Fibroblast of skin of back (primary cell): ENCODE measurements around the gene RAET1E.
"Not testable (repeated sequence)": the region's sequence is repeated elsewhere in the genome, so short reads cannot be mapped to it uniquely, and the experiment has no call there.

ENCODE experiments used
- DNase-seq: peaks from one replicate; pipeline ENCODE4 v3.0.0-alpha.2; 2013

Gene RAET1E

DNA sequence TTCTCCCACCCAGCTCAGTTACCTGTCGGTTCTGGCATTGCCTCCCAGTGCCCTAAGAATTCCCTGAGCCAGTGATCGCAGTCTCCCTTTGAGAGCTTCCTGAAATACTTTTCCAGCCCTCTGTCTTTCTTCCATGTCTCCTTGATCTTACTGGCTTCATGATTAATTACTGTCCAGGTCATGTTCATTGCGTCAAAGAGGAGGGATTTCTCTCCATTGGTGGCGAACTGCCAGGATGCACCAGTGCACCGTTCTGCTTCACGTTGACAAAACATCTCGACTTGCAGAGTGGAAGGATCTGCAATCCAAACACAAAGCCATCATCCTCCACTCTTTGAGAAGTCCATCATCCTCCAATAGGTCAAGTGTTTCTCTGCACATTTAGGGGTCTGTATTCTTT is 8.6 kb downstream of the RAET1E start:
- DNase-seq, result no peak

- DNase-seq, result no peak
Measured at GRCh38 chr6:149888659-149889058, 9.3 kb downstream of the RAET1E start.

DNA sequence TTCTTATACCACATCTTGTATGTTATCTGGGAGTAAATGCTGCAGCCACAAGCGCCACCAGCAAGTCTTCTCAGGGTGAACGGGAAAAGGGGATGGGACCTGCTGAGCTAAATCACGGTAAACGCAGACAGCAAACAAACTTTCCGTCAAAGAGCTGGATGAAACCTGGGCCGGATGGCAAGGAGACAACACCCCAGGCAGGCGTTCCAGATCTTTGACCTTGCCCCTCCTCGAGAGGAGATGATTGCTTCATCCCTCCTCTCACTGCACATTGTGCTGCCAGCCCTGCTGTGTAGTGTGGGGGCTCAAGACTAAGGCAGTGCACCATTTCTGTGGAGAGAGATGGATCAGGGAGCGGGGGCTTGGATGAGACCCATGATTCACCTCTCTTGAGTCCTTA is 9.8 kb downstream of the RAET1E start:
- no peak for DNase-seq

DNA sequence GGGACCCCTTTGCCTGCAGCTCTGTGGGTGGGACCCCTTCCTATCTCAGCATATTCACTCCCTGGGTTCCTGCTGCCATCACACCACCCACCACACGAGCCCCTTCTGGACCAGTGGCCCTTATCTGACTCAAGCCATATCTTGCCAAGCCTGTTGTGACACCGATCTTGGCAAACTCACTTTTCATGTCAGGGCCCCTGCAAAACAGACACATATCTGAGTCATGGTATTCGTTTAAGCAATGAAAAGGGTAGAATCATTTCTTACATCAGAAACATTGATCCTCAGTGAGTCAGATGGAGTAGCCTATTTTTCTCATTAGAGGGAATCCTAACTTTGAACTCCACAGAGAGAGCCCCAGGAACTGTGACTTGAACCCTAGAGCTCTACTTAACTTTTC is 10.6 kb downstream of the RAET1E start:
- no peak for DNase-seq

- no peak for DNase-seq
Measured at GRCh38 chr6:149885888-149886287, 12.0 kb downstream of the RAET1E start.

GRCh38 chr6:149884617-149885016 is 13.3 kb downstream of the RAET1E start:
- no peak for DNase-seq

- peak; percentile 42 for DNase-seq
Measured at GRCh38 chr6:149884215-149884614, 13.7 kb downstream of the RAET1E start.

GRCh38 chr6:149881860-149882259 is 16.1 kb downstream of the RAET1E start:
- DNase-seq, result no peak

GRCh38 chr6:149881066-149881766 is 16.7 kb downstream of the RAET1E start:
- no peak for DNase-seq

- no peak for DNase-seq
Measured at GRCh38 chr6:149877659-149878058, 20.3 kb downstream of the RAET1E start.

- no peak for DNase-seq
Measured at GRCh38 chr6:149876241-149876933, 21.5 kb downstream of the RAET1E start.

DNA sequence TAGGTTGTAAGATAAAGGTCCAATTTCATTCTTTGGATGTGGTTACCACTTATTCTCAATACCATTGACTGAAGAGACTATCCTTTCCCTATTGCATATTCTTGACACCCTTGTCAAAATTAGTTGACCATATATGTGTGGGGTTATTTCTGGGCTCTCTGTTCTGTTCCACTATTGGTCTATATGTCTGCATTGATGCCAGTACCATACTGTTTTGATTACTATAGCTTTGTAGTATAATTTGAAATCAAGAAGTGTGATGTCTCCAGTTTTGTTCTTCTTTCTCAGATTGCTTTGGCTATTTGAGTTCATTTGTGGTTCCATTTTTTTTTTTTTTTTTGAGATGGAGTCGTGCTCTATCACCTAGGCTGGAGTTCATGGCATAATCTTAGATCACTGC is 25.7 kb downstream of the RAET1E start:
- no peak for DNase-seq

GRCh38 chr6:149871182-149871581 is 26.7 kb downstream of the RAET1E start:
- no peak for DNase-seq

DNA sequence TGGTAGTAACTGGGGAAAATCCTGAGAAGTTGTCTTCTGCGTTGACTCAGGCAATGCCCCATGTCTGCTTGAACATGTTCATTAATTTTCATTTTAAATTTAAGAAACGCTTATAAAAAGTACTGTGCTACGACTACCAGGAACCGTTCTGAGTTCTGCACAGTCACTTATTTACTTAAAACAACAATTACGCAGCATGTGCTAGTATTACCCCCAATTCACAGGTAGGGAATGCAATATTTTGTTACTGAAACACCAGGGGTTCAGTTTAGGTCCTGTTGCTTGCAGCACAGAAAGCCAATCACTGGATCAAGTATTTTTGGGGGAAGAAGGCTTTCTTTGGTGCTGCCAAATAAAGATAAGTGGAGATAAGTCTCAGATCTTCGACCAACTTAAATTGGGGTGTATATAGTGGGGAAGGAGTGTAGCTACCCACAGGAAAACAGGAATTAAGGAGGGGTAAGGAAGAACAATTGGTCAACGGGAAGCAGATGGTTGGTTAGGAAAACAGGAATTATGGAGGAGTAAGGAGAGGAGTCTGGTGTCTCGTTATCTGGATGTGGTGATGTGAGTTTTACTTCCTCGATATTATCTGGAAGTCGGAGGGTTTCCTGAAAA is 28.5 kb downstream of the RAET1E start:
- no peak for DNase-seq

GRCh38 chr6:149867876-149868640 is 29.9 kb downstream of the RAET1E start:
- no peak for DNase-seq

- DNase-seq, result peak; percentile 78
Measured at GRCh38 chr6:149864578-149865535, 33.1 kb downstream of the RAET1E start.

DNA sequence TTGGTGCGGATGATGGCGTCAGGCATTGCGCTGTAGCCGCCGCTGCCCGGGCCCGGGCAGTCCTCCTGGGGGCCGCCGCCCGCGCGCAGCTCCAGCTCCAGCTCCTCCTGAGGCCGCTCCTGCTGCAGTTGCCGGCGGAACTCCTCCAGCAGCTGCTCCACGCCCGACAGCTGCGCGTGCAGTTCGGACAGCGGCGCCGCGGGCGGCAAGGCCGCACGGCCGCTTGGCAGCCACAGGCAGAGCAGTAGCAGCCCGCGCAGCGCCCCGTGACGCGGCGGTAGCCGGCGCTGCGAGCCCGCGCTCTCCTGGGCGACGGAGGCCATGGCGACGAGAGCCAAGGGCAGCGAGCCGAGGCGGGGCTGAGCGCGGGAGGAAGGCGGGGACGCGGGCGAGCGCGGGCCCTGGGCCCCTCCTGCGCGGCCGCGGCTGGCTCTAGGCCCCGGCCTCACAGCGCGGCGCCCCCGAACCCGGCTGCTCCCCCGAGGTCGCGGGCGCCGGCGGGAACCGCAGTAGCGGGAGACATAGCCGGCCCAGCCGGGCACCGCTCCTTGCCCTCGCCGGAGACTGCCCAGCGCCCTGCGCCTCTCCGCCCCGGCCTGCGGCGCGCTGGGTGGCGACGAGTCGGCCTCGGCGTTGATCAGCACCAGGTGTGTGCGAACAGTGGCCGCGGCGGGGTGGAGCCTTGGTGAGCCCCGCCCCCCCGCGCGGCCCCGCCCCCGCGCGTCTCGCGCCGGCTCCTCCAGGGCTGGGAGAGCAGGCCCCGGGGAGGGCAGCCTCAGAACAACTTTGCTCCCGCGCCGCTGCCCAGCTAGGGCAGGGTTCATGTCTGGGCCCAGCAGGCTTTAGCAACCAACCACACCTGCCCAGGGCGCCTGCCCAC is 34.0 kb downstream of the RAET1E start, which contains the start of gene LRP11:
TSS of gene LRP11 (minus strand) at position 662 of the 880 bp plus-strand sequence. CDS start at position 323, 339 bp downstream.
- peak; percentile 81 for DNase-seq

- peak; percentile 71 for DNase-seq
Measured at GRCh38 chr6:149862922-149863697, 34.8 kb downstream of the RAET1E start.

GRCh38 chr6:149862424-149862738 is 35.5 kb downstream of the RAET1E start:
- DNase-seq, result not testable (repeated sequence)
